NCI-H146 treated with DMSO at 0.1 percent for 48 hours (cell line): ENCODE data around the gene ABCA2.
A peak's percentile ranks its signal among the peaks of the same experiment; 100 is the strongest.

ENCODE experiments used
- DNase-seq: peaks from one replicate; lab custom pipeline; 2025; ENCODE audit not compliant: unreplicated experiment; lab: John Stamatoyannopoulos, UW

ABCA2 gene

DNA sequence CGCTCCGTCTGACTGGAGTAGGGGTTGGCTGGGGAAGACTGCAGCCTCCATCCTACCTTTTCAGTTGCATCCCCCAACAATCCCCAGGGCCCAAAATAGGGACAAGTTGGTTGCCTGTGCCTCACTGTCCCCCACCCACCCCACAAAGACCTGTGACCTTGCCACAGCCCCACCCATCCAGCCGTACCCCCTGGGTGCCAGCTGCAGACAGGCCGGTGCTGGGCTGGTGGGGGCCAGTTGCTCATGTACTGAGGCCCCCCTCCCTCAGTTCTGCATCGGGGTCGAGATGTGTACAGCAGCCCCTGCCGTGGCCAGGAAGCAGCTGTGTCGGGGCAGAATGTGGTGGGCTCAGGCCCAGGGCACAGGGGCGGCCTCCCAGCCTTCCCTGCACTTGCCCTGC, 44.9 kb downstream of the ABCA2 start:
- no peak for DNase-seq

DNA sequence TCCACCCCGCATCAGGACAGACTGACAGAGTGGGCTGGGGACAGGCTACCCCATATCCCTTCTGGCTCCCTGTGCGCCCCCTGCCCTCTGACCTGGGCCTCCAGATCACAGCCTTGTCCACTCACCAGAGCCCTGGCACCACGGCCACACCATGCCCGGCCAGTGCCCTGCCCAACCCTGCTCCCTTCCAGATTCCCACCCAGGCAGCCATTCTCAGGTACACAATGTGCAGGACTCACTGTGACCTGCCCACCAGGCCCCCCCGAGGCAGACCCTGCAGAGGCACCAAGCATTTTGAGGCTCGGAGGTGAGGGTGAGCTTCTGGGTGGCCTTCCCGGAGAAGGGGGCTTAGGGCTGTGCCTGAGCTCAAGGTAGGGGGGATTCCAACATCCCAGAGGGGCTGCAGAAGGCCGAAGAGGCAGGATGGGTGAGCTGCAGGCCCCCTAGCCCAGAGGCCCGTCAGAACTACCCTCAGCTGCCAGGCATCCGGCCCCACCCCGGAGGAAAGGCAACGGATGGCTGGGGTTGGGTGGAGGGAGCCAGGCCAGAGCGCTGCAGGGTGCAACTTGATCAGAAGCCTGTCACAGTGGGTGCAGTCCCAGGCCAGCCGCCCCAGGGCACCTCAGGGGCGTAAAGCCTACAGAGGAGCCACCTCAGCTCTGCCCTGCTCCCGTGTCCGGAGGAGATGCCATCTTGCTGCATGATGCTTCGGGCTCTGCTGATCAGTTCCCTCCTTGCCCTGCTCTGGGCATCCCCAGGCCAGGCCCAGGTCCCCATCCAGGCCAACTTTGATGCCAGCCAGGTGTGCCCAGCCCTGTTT, 45.6 kb downstream of the ABCA2 start, which contains the start of gene LCNL1:
Gene LCNL1 (plus strand): TSS at position 762 of the 820 bp plus-strand sequence. CDS start 594 bp downstream, outside the sequence.
- DNase-seq = no peak

DNA sequence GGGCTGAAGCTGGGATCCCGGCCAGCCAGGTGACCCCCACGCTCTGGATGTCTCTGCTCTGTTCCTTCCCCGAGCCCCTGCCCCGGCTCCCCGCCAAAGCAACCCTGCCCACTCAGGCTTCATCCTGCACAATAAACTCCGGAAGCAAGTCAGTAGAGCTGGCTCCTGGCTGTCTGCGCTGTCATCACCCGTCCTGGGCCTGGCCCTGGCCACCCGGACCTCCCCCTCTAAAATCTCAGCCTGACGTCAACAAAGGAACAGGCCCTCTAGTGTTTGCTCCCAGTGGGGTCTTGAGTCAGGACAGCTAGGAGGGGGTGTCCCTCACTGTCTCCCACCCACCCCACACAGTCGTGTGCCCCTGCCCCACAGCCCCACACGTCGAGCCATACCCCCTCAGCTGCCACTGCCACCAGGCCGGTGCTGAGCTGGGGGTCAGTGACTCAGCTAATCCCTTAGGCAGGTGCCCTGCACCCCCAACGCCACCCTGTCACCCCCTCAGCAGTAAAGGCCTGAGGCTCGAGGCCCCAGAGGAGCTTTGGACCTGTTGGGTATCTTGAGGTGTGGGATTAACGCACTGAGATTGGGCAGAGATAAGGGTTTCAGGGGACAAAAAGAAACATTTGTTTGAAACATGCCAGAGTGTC, 46.3 kb downstream of the ABCA2 start:
- no peak for DNase-seq

DNA sequence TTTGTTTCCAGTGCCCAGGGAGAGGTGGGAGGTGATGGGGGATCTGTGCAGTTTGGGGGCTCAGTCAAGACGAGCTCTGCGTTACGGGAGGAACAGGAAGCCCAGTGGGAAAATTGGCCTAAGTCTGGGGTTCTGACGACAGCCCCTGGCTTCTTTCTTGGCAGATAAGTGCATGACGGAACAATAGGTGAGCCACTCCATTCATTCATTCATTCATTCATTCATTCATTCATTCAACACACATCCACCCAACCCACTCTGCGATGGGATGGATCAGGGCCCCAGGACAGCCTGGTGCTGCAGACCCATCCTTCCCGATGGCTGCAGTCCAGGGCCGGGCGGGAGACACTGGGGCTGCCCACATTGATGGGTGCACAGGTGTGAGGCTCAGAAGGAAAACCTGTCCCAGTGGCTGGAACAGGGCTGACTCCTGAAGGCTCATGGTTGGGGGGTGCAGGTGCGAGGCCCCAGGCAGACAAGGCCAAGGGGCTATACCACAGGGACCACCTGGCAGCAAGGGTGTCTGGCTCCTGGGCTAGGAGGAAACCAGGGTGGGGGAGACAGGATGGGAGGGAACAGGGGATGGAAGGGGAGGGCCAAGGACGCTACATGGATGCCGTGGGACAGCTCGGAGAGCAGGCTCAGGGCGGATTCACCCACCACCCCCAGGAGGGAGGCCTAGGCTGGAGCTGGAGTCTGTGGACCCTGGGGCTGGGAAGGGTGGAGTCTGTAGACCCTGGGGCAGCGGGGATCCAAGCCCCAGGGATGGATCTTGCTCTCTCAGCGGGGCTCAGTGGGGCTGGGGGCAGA, 47.2 kb downstream of the ABCA2 start:
- no peak for DNase-seq

DNA sequence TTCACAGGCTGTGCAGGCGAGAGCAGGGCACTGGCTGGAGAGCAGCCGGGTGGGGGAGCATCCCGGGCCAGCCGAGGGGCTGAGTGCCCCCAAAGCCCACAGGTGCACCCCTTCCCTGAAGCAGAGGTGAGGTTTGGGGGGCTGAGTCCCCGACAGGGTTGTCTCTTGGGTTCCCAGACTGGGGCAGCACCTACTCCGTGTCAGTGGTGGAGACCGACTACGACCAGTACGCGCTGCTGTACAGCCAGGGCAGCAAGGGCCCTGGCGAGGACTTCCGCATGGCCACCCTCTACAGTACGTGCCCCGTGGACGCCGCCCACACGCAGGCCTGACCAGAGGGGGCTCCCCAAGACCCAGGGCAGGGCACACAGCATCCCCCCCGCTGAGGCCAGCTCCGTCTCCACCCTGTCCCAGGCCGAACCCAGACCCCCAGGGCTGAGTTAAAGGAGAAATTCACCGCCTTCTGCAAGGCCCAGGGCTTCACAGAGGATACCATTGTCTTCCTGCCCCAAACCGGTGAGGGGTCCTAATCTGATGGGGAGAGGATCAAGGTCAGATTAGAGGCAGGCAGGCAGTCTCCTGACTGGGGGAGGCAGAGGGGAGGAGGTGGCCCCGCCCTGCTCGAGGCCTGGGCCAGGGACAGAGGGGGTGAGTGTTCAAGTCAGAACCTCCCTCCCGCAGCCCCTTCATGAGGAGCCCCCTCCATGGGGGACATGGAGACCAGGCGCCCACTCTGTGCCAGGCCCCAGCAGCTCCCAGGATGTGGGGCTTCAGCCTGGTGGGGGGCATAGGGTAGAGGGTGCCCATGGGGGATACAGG, 48.1 kb downstream of the ABCA2 start:
- no peak for DNase-seq

DNA sequence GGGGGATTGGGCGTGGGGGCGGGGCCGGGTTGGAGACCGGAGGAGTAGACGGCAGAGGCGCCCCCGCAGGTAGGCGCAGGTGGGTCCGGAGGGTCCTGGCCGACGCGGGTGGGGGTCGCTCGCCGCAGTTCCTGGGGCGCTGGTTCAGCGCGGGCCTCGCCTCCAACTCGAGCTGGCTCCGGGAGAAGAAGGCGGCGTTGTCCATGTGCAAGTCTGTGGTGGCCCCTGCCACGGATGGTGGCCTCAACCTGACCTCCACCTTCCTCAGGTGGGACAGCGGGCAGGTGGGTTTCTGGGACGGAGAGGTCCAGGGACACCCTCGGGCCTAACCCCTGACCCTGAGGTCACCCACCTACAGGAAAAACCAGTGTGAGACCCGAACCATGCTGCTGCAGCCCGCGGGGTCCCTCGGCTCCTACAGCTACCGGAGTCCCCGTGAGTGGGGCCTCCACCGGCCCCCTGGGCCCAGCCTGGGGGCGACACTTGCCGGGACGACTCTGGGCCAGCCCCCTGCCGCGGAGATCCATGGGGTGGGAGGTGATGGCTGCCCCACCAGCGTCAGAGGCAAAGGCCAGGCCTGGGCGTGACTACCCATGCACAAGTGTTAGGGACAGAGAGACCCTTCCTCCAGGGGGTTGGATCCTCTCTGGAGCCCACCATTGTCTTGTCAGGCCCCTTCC, 49.0 kb downstream of the ABCA2 start:
- no peak for DNase-seq

DNA sequence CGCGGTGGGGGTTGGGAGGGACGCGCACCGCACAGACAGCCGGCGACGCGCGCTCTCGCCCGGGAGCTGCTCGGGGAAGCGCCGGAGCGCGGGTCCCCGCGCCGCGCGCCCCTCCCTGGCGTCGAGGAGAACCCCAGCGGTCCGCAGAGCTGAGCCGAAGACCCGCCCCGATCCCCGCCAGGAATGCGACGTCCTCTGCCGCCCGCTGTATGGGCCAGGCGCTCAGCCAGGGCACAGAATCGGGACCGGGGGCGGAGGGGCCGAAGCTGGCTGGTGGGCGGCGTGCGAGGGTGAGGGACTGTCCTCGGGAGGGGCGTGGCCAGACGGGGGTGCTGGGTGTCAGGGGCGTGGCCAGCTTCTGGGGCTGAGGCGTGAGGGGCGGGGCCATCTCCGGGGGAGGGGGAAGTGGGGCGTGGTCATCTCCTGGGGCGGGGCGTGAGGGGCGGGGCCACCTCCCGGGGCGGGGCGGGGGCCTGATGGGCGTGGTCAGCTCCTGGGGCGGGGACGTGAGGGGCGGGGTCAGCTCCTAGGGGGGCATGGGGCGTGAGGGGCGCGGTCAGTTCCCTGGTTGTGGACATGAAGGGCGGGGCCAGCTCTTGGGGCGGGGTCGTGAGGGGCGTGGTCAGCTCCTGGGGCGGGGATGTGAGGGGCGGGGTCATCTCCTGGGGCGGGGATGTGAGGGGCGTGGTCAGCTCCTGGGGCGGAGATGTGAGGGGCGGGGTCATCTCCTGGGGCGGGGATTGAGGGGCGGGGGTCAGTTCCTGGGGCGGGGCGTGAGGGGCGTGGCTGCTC, 49.8 kb downstream of the ABCA2 start:
- DNase-seq = peak; percentile 14

DNA sequence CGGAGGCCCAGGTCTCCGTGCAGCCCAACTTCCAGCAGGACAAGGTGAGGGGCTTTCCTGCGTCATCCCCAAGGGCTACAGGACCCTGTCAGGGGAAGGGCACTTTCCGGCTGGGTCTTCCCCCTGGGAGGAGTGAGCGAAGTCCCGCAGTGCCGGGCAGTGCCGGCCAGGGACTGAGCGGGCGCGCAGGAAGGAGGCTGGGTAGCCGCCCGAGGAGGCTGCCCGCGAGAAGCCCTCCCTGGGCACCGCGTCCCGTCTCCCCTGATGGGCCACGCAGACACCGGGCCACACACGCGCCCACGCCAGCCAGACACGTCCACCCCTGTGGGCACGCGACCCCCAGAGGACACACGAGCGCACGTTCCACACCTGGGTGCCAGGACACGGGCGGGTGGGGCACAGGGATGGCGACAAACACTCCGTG, 50.4 kb downstream of the ABCA2 start:
- no peak for DNase-seq

DNA sequence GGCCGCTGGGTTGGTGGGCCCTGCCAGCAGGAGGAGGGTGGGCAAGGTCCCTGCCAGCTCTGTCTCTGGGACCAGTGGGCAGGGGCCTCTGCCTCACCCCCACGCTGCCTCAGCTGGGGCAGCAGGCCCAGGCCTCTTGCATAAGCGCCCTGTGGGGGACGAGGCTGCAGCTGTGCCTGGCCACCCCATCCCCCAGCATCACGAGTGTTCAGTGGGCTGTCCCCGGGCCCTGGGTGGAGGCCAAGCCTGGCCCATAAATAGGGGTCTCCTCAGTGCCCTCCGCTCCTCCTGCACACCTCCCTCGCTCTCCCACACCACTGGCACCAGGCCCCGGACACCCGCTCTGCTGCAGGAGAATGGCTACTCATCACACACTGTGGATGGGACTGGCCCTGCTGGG, 50.8 kb downstream of the ABCA2 start, which contains the start of gene PTGDS:
Gene PTGDS (plus strand): TSS at position 282 of the 400 bp plus-strand sequence. CDS start 75 bp downstream, at position 357.
- DNase-seq = no peak

DNA sequence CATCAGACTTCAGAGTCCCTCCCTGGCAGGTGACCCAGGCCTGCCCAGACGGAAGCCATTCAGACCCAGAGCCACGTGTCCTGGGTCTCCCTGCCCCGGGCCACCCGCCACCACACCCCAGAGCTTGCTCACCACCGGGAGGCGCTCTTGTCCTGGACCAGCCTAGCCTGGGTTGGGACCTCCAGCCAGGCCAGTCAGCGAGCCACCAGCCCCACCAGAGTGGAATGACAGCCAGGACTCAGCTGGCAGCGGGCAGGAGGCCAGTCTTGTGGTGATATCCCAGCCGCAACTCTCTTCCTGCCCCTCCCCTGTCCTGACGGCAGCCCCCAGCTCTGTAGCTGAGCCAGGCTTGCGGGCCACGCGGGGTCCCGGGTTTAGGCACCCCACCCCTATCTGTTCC, 52.4 kb downstream of the ABCA2 start:
- no peak for DNase-seq

DNA sequence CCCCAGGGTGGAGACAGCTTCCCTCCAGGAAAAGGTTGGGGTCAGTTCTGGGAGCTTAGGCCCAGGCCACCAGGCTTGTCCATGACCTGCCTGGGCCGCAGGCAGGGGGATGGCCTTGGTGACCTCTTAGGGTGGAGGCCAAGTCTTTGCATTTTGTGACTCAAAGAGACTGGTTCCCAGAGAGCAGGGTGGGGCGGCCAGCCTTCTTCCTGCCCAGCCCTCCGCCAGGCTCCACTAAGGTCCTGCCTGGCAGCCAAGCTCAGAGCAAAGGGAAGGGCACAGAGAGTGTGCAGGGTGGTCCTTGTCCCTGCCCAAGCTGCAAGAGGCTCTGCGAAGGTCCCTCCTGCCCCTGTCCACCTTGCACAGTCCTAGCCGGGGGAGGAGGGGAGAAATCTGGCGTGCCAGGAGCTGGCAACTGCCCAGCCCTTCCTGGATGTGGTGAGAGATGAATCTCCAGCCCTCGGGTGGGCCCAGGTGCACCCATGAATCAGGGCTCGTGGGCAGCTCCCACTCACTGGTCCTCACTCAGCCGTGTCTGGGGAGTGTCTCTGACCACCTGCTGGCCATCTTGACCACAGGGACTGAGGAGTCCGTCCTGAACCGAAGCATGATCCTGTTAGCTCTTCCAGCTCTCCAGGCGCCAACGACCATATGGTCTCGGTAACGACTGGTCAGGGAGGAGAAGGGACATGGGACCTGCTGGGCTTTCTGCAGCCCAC, 53.1 kb downstream of the ABCA2 start:
- no peak for DNase-seq

DNA sequence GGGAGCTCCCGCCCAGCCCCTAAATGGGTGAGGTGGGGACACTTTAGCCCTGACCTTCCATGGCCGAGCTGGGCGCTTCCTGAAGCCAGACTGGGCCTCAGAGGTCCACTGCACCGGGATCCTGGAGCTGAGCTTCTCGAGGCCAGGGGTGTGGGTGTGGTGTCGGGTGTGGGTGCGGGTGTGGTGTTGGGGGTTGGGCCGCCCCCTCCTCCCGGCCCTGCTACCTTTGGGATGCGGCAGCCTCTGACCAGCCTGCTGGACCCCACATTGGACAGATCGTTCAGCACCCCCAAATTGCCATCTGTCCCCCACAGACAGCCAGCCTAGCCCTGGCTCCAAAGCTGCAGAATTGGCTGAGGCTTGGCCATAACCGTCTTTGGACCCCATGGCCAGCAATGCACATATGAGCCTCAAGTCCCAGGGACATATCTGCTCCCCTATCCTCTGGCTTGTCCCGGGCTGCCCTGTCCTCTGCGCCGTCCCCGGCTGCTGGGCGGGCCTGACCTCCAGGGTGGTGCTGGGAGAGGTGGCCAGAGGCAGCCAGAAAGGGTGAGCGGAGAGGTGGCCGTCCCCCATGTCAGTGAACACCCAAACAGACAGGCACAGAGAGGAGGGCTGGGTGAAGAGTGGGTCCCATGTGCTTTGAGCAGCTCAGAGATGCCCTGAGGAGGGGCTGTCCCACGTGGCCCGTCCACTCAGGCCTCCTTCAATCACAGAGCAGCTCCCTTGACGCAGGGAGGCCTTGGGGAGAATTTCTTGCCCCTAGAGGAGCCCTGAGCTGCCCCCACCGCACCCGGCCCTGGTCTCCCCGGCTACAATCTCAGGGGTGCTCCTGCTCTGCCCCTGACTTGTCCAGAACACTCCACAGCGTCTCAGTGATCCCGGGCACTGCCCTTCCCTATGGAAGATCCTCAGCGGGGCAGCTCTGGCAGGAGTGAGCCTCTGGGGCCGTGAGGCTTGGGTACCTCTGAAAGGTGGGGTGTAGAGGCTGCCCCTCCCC, 54.1 kb downstream of the ABCA2 start:
- no peak for DNase-seq

DNA sequence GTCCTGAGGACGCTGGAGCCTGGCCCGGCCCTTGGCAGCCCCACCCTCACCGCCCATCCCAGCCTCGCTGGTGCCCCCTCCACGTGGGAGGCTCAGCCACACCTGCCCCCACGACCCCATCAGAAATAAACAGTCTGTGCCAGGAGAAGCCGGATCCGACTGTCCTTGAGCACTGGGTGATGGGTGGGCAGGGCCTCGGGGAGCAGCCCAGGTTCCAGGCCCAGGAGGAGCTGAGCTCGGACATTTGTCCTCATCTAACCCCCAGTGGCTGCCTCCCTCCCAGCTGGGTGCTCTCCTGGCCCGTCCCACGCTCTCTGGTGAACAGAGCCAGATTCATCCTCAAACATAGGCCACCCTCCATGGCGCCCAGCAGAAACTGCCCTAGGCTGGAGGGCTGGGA, 55.3 kb downstream of the ABCA2 start:
- no peak for DNase-seq

DNA sequence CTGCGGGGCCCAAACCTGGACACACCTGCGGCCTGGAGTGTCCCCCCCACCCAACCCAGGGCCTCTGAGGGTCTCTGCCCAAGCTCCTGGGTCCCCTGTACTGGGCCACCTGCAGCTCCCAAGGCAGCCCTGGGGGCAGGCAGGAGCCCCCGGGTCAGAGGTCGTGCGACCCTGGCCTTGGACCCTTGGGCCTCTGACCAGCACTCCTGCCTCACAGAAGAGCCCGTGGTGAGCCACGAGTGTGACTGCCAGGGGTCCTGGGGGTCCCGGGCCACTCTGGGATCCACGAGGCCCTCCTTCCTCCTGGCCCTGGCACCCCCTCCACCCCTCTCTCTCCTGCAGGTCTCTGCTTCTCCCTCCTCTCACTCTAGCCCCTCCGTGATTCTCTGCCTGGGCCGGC, 55.7 kb downstream of the ABCA2 start:
- DNase-seq = no peak

DNA sequence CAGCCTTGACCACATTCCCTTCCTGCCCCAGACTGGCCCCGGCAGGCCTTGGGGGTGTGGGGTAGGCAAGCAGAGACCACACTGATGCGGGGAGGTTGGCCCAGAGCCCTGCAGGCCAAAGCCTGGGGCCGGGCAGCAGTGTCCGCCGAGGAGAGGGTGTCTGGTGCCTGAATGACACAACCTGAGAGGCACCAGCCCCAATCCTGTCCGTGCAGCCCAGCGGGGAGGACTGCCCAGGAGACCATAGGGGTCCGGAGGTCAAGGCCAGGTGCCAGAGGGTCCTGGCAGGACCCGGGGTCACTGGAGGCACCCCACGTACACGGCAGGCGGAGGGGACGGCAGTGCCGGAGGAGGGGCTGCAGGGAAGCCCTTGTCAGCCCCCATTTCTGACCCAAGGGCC, 56.3 kb downstream of the ABCA2 start:
- no peak for DNase-seq

DNA sequence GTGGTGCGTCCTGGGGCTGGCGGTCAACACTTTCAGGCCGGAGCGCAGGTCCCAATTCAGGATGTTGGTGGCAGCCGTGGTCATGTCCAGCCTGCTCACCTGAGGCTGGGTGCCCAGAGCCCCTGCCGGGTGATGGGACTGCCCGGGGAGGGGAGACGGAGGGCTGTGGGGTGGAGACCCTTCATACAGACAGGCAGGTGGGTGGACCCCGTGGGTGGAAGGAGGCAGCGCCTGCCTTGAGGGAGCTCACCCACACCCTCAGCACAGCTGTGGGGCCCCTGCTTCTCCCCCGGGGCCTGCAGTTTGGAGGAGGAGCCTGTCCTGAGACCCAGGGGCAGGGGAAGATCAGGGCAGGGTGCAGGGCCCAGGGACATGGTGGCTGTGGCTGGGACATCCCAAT, 57.7 kb downstream of the ABCA2 start:
- DNase-seq = no peak

DNA sequence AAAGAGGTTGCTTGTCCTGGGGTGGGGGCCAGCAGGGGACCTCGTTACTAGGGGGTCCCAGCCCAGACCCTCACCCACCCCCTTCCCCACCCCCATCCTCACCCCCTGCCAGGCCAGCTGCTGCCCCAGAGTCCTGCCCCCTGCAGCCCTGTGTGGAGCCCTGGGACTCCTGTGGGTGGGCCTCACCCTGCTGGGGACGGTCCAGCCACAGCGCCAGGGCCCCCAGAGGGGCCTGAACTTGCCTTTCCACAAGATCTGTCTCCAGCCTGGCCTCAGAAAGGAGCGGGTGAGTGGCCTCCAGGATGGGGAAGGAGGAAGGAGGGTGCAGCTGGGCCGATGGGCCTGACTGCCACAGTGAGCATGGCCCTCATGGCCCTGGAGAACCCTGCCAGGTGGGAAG, 58.3 kb downstream of the ABCA2 start:
- DNase-seq = no peak

DNA sequence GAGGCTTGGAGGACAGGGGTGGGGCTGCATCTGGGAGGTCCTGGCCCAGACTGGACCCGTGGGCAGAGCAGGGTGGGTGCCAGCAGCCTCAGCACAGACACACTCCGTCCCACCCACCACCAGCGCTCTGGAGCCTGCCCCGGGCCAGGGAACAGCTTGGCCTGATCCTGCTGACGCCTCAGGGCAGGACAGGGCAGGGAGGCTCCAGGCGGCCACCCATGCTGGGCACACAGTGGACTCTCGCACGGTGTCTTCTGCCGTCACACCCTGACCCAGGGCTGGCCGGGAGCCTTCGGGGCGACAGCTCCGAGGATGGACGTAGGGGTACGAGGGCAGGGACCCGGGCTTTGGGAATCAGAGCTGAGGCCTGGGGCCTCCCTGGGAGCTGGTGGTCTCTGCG, 58.9 kb downstream of the ABCA2 start:
- no peak for DNase-seq
